ENCODE measurements around the gene RFC1.
"Not testable (repeated sequence)": the region's sequence is repeated elsewhere in the genome, so short reads cannot be mapped to it uniquely, and the experiment has no call there.

Gene RFC1

DNA sequence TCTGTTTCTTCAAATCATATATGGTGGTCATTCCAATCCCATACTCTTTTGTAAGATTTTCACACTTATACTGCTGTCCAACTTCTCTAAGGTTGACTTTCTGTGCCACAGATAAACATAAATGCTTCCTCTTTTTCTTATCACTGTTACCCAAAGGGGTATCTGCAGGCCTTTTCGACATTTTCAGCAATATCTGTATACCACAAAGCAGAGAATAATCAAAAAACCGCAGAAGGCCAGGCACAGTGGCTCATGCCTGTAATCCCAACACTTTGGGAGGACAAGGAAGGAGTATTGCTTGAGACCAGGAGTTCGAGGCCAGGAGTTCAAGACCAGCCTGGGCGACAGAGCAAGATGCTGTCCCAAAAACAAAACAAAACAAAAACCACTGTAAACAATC is 3.1 kb upstream of the RFC1 start:
- no peak for TF ChIP-seq TARDBP (IDR thresholded peaks at IDR 0.05)
- no peak for TF ChIP-seq BHLHE40 (IDR thresholded peaks at IDR 0.05; ENCODE audit: borderline replicate concordance)
- no peak for TF ChIP-seq ELF4 (IDR thresholded peaks at IDR 0.05)
- no peak for TF ChIP-seq SP1 (IDR thresholded peaks at IDR 0.05)
- no peak for TF ChIP-seq L3MBTL2 (conservative IDR thresholded peaks at IDR 0.05)
- TF ChIP-seq, protein P1, sequence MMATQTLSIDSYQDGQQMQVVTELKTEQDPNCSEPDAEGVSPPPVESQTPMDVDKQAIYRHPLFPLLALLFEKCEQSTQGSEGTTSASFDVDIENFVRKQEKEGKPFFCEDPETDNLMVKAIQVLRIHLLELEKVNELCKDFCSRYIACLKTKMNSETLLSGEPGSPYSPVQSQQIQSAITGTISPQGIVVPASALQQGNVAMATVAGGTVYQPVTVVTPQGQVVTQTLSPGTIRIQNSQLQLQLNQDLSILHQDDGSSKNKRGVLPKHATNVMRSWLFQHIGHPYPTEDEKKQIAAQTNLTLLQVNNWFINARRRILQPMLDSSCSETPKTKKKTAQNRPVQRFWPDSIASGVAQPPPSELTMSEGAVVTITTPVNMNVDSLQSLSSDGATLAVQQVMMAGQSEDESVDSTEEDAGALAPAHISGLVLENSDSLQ (IDR thresholded peaks at IDR 0.05): no peak
- TF ChIP-seq FOXA1 (IDR thresholded peaks at IDR 0.05): no peak
- no peak for TF ChIP-seq CTBP1 (IDR thresholded peaks at IDR 0.05; ENCODE audit: borderline replicate concordance)
- TF ChIP-seq HDGF (IDR thresholded peaks at IDR 0.05; ENCODE audit: borderline replicate concordance): no peak
- no peak for TF ChIP-seq ZNF384 (IDR thresholded peaks at IDR 0.05)
- TF ChIP-seq ARNT (IDR thresholded peaks at IDR 0.05): no peak
- no peak for TF ChIP-seq LEF1 (IDR thresholded peaks at IDR 0.05; ENCODE audit: borderline replicate concordance)
- TF ChIP-seq FOXK2 (IDR thresholded peaks at IDR 0.05): no peak
- POLR2A ChIA-PET: no interaction called here
- no peak for DNase-seq (ENCODE audit: extremely low spot score)
- CTCF ChIA-PET: interaction anchor here (0.7 kb wide), 1 partner anchor 13 kb away, joined by 3 read pairs; no protein-coding TSS in a partner anchor

DNA sequence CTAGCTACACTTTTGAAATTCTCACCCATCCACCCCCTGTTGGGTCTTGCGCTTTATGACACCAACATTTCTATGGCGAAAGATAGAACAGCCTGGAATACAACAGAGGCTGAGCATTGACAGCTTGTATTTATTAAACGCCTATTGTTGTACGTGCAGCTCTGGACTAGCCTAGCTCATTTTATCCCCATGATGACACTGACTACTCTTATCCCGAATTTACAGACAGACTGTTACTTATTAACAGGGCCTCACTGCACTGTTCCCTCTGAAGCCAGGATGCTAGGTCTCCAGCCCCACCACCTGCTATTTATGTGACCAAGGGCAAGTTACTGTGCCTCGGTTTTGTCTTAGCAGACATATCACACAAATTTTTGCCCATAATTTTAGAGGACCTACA is 1.0 kb upstream of the RFC1 start:
- CTCF ChIA-PET: no interaction called here
- no peak for DNase-seq (ENCODE audit: extremely low spot score)
- POLR2A ChIA-PET: interaction anchor here (1.1 kb wide), 1 partner anchor 92 kb away, joined by 5 read pairs; the partner anchor contains the start of genes LIAS and RPL9
- TF ChIP-seq FOXK2 (IDR thresholded peaks at IDR 0.05): no peak
- no peak for TF ChIP-seq ZNF384 (IDR thresholded peaks at IDR 0.05)
- TF ChIP-seq CTBP1 (IDR thresholded peaks at IDR 0.05; ENCODE audit: borderline replicate concordance): no peak
- no peak for TF ChIP-seq SUZ12 (IDR thresholded peaks at IDR 0.05)
- TF ChIP-seq ELF4 (IDR thresholded peaks at IDR 0.05): no peak
- TF ChIP-seq LEF1 (IDR thresholded peaks at IDR 0.05; ENCODE audit: borderline replicate concordance): no peak
- TF ChIP-seq TARDBP (IDR thresholded peaks at IDR 0.05): no peak

DNA sequence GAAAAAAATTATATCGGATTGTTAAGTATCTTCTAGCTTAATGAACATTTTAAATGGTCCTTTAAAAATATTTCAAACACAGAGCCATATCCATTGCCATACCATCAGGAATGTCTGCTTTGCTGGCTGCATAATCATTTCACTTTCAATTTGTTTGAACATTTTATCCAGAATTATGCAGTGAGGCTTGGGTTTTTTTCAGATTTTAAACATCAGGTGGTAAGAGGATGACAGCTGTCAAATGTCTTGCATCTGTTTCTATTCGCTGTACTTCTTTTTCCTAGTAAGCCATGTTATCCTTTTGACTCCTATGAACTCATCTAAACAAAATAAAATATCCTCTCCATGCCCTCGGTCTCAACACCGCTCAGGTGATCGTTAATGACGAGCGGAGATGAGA is 802 bp downstream of the RFC1 start:
- ChIA-PET CTCF (interaction anchor here (0.6 kb wide), 1 partner anchor 491 kb away, joined by 3 read pairs; no protein-coding TSS in a partner anchor), POLR2A (interaction anchor here (1.2 to 2.0 kb wide), 2 partner anchors 10 to 20 kb away, joined by 3 to 6 read pairs; no protein-coding TSS in a partner anchor)
- TF ChIP-seq, protein P1 (IDR thresholded peaks at IDR 0.05): no peak
- no peak for TF ChIP-seq FOXM1 (IDR thresholded peaks at IDR 0.05; ENCODE audit: borderline replicate concordance)
- TF ChIP-seq FOXK2 (IDR thresholded peaks at IDR 0.05): no peak
- no peak for TF ChIP-seq ELF4 (IDR thresholded peaks at IDR 0.05)
- no peak for TF ChIP-seq NFRKB (IDR thresholded peaks at IDR 0.05)
- TF ChIP-seq SUZ12 (IDR thresholded peaks at IDR 0.05): no peak
- TF ChIP-seq LEF1 (IDR thresholded peaks at IDR 0.05; ENCODE audit: borderline replicate concordance): no peak
- TF ChIP-seq CTBP1 (IDR thresholded peaks at IDR 0.05; ENCODE audit: borderline replicate concordance): no peak
- TF ChIP-seq SP1 (IDR thresholded peaks at IDR 0.05): no peak
- no peak for TF ChIP-seq BHLHE40 (IDR thresholded peaks at IDR 0.05; ENCODE audit: borderline replicate concordance)
- TF ChIP-seq L3MBTL2 (conservative IDR thresholded peaks at IDR 0.05): no peak
- no peak for TF ChIP-seq TARDBP (IDR thresholded peaks at IDR 0.05)
- no peak for TF ChIP-seq ARNT (IDR thresholded peaks at IDR 0.05)
- TF ChIP-seq ZNF384 (IDR thresholded peaks at IDR 0.05): no peak
- no peak for TF ChIP-seq FOXA1 (IDR thresholded peaks at IDR 0.05)
- no peak for TF ChIP-seq HDGF (IDR thresholded peaks at IDR 0.05; ENCODE audit: borderline replicate concordance)
- no peak for DNase-seq (ENCODE audit: extremely low spot score)

DNA sequence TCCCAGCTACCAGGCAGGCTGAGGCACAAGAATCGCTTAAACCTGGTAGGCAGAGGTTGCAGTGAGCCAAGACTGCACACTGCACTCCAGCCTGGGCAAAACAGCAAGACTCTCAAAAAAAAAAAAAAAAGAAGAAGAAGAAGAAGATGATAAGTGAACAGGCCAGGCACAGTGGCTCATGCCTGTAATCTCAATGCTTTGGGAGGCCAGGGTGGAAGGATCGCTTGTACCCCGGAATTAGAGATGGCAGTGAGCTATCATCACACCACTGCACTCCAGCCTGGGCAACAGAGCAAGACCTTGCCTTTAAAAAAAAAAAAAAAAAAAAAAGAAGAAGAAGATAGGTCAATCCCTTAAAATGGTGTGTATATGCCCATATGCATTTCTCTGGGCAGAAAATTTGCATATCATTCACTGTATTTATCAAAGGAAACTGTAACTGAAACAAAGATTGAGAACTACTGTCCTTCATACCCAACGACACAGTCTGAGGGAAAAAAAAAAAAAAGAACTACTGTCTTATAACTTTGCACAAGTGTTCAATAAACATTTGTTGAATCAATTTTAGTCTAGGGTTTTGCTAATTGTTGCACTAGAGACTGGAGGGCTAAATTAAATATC is 2.3 kb downstream of the RFC1 start:
- ChIA-PET POLR2A (no interaction called here), CTCF (no interaction called here)
- TF ChIP-seq TARDBP (IDR thresholded peaks at IDR 0.05): no peak
- TF ChIP-seq FOXK2 (IDR thresholded peaks at IDR 0.05): no peak
- TF ChIP-seq NFRKB (IDR thresholded peaks at IDR 0.05): no peak
- TF ChIP-seq ELF4 (IDR thresholded peaks at IDR 0.05): no peak
- no peak for TF ChIP-seq HDGF (IDR thresholded peaks at IDR 0.05; ENCODE audit: borderline replicate concordance)
- TF ChIP-seq SP1 (IDR thresholded peaks at IDR 0.05): no peak
- TF ChIP-seq LEF1 (IDR thresholded peaks at IDR 0.05; ENCODE audit: borderline replicate concordance): no peak
- no peak for TF ChIP-seq CTBP1 (IDR thresholded peaks at IDR 0.05; ENCODE audit: borderline replicate concordance)
- TF ChIP-seq FOXA1 (IDR thresholded peaks at IDR 0.05): no peak
- no peak for DNase-seq (ENCODE audit: extremely low spot score)

DNA sequence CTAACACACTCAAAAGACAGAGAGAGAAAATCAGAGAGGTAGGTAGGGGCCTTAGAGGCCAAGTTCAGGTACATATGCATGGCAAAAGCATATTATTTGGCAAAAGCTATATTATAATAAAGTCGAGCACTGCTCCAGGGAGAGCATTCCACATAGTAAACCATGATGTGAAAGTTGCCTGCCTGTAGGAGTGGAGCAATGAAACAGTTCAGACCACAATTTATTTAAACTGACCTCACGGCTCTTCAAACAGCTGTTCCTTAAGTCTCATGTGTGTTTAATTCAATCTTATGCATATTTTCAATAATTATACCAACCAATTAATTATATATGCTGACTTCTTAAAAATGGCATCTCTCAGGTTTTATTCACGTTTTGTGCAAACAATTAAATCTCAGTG is 3.3 kb downstream of the RFC1 start:
- DNase-seq (ENCODE audit: extremely low spot score): no peak
- ChIA-PET POLR2A (no interaction called here), CTCF (no interaction called here)
- TF ChIP-seq HDGF (IDR thresholded peaks at IDR 0.05; ENCODE audit: borderline replicate concordance) (no peak), NFRKB (IDR thresholded peaks at IDR 0.05) (no peak)

DNA sequence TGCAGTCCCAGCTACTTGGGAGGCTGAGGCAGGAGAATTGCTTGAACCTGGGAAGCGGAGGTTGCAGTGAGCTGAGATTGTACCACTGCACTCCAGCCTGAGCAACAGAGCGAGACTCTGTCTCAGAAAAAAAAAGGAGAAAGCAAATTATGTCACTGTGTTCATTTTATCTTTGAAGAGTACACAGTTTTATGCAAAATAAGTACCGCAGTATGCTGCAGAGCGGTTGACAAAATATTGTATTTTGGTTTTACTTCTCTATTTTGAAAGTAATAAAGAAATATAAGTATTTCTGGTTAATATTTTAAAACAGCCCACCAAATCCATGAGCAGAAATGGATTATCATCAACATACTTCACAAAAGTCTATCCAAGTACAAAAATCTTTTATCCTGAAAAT is 5.6 kb downstream of the RFC1 start:
- DNase-seq (ENCODE audit: extremely low spot score); CTCF ChIA-PET; POLR2A ChIA-PET: not testable (repeated sequence)

DNA sequence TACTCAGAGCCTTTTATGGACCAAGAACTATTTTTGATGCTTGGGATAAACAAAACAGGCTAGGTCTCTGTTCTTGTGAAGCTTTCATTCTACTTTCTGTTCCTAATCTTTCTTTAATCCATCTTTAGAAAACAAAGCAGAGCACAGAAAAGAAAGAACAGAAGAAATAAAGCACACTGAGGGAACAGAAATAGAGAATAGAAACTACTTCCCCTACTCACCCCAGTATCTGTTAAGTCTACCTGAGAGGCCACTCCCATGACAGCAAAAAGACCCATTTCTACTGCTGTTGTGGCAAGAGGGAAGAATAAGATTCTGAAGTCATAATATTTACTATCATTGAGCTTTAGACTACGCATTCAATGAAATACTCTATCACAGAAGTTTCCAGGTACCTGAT is 9.2 kb downstream of the RFC1 start:
- no peak for DNase-seq (ENCODE audit: extremely low spot score)
- CTCF ChIA-PET: interaction anchor here (0.6 kb wide), 1 partner anchor 12 kb away, joined by 3 read pairs; no protein-coding TSS in a partner anchor
- POLR2A ChIA-PET: no interaction called here
- TF ChIP-seq HDGF (IDR thresholded peaks at IDR 0.05; ENCODE audit: borderline replicate concordance): no peak
- TF ChIP-seq BHLHE40 (IDR thresholded peaks at IDR 0.05; ENCODE audit: borderline replicate concordance): no peak
- no peak for TF ChIP-seq ZNF384 (IDR thresholded peaks at IDR 0.05)
- no peak for TF ChIP-seq FOXA1 (IDR thresholded peaks at IDR 0.05)
- TF ChIP-seq SUZ12 (IDR thresholded peaks at IDR 0.05): no peak
- no peak for TF ChIP-seq FOXK2 (IDR thresholded peaks at IDR 0.05)
- TF ChIP-seq ELF4 (IDR thresholded peaks at IDR 0.05): no peak
- TF ChIP-seq ARNT (IDR thresholded peaks at IDR 0.05): no peak
- no peak for TF ChIP-seq FOXM1 (IDR thresholded peaks at IDR 0.05; ENCODE audit: borderline replicate concordance)
- TF ChIP-seq, protein P1 (IDR thresholded peaks at IDR 0.05): no peak
- TF ChIP-seq NFRKB (IDR thresholded peaks at IDR 0.05): no peak
